K562 (cell line): ENCODE results near the gene DPP9. TPM values are rescaled to one million over a fixed set of nuclear protein-coding genes. Genes with fewer than 3 reads are reported as not detected.

ENCODE experiments used
- CXXC5 ChIP-seq: fragments of 250-450 bp; sonication (Bioruptor Pico); IDR thresholded peaks from 2 replicates; pipeline ENCODE4 v1.8.0; 2022; ENCODE audit warnings: inconsistent platforms, mild to moderate bottlenecking, moderate library complexity
- E2F3 ChIP-seq: fragments of 250-450 bp; sonication (Bioruptor Pico); IDR thresholded peaks from 2 replicates; pipeline ENCODE4 v1.4.0; 2020; ENCODE audit warnings: mild to moderate bottlenecking
- ID3 ChIP-seq, 2 experiments: fragments of 250-450 bp in 1 of 2; fragments of 450-650 bp in 1 of 2; sonication (Bioruptor Pico) in 1 of 2; IDR thresholded peaks; 2 replicates each; pipeline versions ENCODE4 v1.6.1 to v1.8.0; 2016 to 2021; ENCODE audit warnings: mild to moderate bottlenecking in 2 of 2, moderate library complexity in 2 of 2, missing compliant biosample characterization in 1 of 2, missing genetic modification characterization in 1 of 2
- MEF2A ChIP-seq: IDR thresholded peaks from 2 replicates; pipeline ENCODE4 v1.6.1; 2011; ENCODE audit warnings: low read depth, mild to moderate bottlenecking, low read length, moderate library complexity; ENCODE audit not compliant: control insufficient read depth
- PHB2 ChIP-seq: fragments of 450-650 bp; IDR thresholded peaks from 2 replicates; pipeline ENCODE4 v1.6.1; 2017; ENCODE audit warnings: low read depth
- RERE ChIP-seq: sonication (generic); formaldehyde crosslinking; IDR thresholded peaks from 2 replicates; pipeline ENCODE4 v1.8.0; 2023; ENCODE audit warnings: missing genetic modification reagents, mild to moderate bottlenecking, borderline replicate concordance
- SMARCB1 ChIP-seq: IDR thresholded peaks from 2 replicates; pipeline ENCODE4 v1.6.1; 2011; ENCODE audit warnings: improper control_type of control experiment, low read depth; ENCODE audit not compliant: insufficient read length
- ZBTB40 ChIP-seq, 2 experiments: fragments of 450-650 bp in 1 of 2; sonication (generic) in 1 of 2; formaldehyde crosslinking in 1 of 2; IDR thresholded peaks; 2 replicates each; pipeline versions ENCODE4 v1.7.1 to v1.9.0; 2016 to 2022; ENCODE audit warnings: inconsistent platforms in 1 of 2, mild to moderate bottlenecking in 1 of 2, missing genetic modification reagents in 1 of 2
- ZNF311 ChIP-seq: fragments of 250-450 bp; sonication (Bioruptor Pico); IDR thresholded peaks from 2 replicates; pipeline ENCODE4 v1.4.0; 2020; ENCODE audit warnings: mild to moderate bottlenecking, moderate library complexity
- ZNF780A ChIP-seq: fragments of 250-450 bp; sonication (Bioruptor Pico); IDR thresholded peaks from 2 replicates; pipeline ENCODE4 v1.5.0; 2021; ENCODE audit warnings: mild to moderate bottlenecking
- polyA plus RNA-seq, 8 experiments: library from polyadenylated mRNA; depleted of rRNA in 4 of 8; stranded (reverse) in 5 of 8; unstranded in 3 of 8; fragments of >200 nt; fragmentation: Nextera tagmentation in 2 of 8; fragmentation: Illumina TruSeq in 1 of 8; extraction: Ambion mirVana in 2 of 8; extraction: Trizol in 1 of 8; gene quantifications; 2 replicates each; pipeline versions ENCODE4 v1.2.1 to v1.2.3, GENCODE V29; 2011 to 2014; ENCODE audit warnings: inconsistent platforms in 1 of 8, missing spikeins in 1 of 8
- total RNA-seq, 7 experiments: library from RNA; depleted of rRNA in 6 of 7; stranded (reverse); fragments of >200 nt in 6 of 7; fragmentation: Illumina TruSeq in 2 of 7; extraction: Trizol in 2 of 7; gene quantifications; 2 replicates each; pipeline versions ENCODE4 v1.2.1 to v1.2.3, GENCODE V29; 2011 to 2021; ENCODE audit warnings: low replicate concordance in 1 of 7

The DPP9 gene
- total and polyA plus RNA-seq, 9 of the 15 experiments (the other 6 are each of a cell fraction or from before 2014, with no cell fraction given) = 0.90 to 66.7 (median 24.5) TPM

DNA sequence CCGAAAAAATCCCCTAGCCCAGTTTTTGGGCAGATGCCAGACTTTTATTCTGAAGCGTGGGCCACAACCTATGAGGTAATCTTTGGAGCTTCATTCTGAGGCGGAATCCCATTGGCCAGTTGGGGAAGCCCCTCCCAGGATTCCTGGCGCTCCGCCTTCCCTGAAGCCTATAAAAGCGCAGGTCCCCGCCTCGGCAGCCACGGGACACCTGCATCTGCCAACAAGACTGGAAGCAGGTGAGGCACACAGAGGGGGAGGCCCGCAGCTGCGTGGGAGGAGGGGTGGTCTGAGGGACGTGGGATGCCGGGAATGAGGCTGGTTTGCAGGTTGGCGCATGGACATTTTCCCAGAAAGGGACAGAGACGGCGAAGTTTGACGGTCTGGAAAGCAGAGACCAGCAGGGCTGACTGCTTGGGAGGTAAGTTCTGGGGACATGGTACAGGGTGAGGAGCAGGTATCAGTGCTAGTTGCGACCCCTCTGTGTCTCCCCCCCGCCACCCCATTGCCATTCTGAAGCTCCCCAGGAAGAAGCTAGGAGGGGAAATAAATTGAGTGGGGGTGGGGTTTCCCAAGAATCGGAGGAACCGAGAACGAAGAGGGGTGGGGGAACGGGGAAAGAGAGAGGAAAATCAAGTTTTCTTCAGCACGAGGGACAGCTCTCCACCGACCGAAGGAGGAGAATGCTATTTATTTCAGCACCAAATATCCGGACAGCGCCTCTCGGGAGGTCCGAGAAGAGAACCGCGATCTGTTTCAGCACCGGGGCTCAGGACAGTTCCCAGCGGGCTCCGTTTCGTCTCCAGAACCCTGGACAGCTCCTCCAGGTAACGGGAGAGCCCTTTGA lies 45.5 kb upstream of the DPP9 start (continued):
- peak; percentile 100 for TF ChIP-seq RERE
- TF ChIP-seq E2F3 (CRISPR knock-in tag) = no peak
- no peak for TF ChIP-seq MEF2A
- peak; percentile 96 for TF ChIP-seq CXXC5 (CRISPR knock-in tag)
- no peak for TF ChIP-seq PHB2
- no peak for TF ChIP-seq ID3 (CRISPR knock-in tag; IDR thresholded peaks at IDR 0.05)
- TF ChIP-seq ID3 (tag; IDR thresholded peaks at IDR 0.05) = peak; percentile 75; the same call in 1 of the 2 replicates
- peak; percentile 98 for TF ChIP-seq ZBTB40 (IDR thresholded peaks at IDR 0.05)
- peak; percentile 93 for TF ChIP-seq ZBTB40 (CRISPR knock-in tag; IDR thresholded peaks at IDR 0.05)
- TF ChIP-seq ZNF780A (CRISPR knock-in tag) = no peak
- peak; percentile 93 for TF ChIP-seq ZNF311
- TF ChIP-seq SMARCB1 = peak; percentile 96
